GM12878 (cell line): ENCODE data around the gene SPINDOC. TPM values are rescaled to one million over a fixed set of nuclear protein-coding genes. Genes with fewer than 3 reads are reported as not detected.

Source experiments
- ATAC-seq: fragments of 200-7000 bp; cut with Tn5 transposase; 3 replicates; pipeline ENCODE4 v1.9.1; 2020; ENCODE audit warnings: mild to moderate bottlenecking, moderate library complexity
- BruUV-seq: library from RNA; stranded (reverse); fragments of 400-500 nt; replicated peaks from 2 replicates; lab custom pipeline; 2021; lab: Mats Ljungman, UMichigan
- CTCF ChIA-PET: fragments of 300-600 bp; sonication (Branson Sonifier 250); formaldehyde crosslinking; extraction: SDS; loops from one replicate; lab custom pipeline; 2021; ENCODE audit warnings: inconsistent platforms; lab: Yijun Ruan, JAX
- POLR2A ChIA-PET: fragments of 350-600 bp; formaldehyde crosslinking; extraction: SDS; loops from one replicate; lab custom pipeline; 2021; ENCODE audit warnings: inconsistent platforms; lab: Charles Lee
- RAD21 ChIA-PET: fragments of 300-600 bp; sonication (Branson Sonifier 250); formaldehyde crosslinking; loops from one replicate; lab custom pipeline; 2023; ENCODE audit warnings: antibody characterized with exemption; ENCODE audit not compliant: unreplicated experiment; lab: Charles Lee
- SMC1A ChIA-PET: fragments of 300-600 bp; sonication (Branson Sonifier 250); formaldehyde crosslinking; loops from one replicate; lab custom pipeline; 2023; ENCODE audit not compliant: unreplicated experiment, uncharacterized antibody; lab: Charles Lee
- DNase-seq: peaks from one replicate; pipeline ENCODE4 v3.0.0-alpha.2; 2011; ENCODE audit warnings: low read depth, low spot score
- FAIRE-seq: peaks from 3 replicates; lab custom pipeline; 2011; peaks lifted over from hg19 to GRCh38; lab: Jason Lieb, UNC
- H2AFZ ChIP-seq: 2 replicates; pipeline ENCODE4 v1.6.0; 2011; ENCODE audit warnings: low read depth, low read length, control low read depth; ENCODE audit not compliant: control insufficient read depth
- H3K27ac ChIP-seq: 2 replicates; pipeline ENCODE4 v1.5.1; 2011; ENCODE audit warnings: control low read depth; ENCODE audit not compliant: control insufficient read depth, insufficient read depth
- H3K27me3 ChIP-seq, 2 experiments: replicated peaks in 1 of 2; 2 replicates each; pipeline versions ENCODE4 v1.6.0 to v1.6.1; 2011; ENCODE audit warnings: low read length in 1 of 2; ENCODE audit not compliant: control insufficient read depth in 2 of 2, insufficient read depth in 2 of 2
- H3K36me3 ChIP-seq, 2 experiments: 2 replicates each; pipeline ENCODE4 v1.5.1; 2011; ENCODE audit warnings: low read length in 1 of 2; ENCODE audit not compliant: control insufficient read depth in 2 of 2, insufficient read depth in 2 of 2
- H3K4me1 ChIP-seq: 2 replicates; pipeline ENCODE4 v1.6.1; 2011; ENCODE audit warnings: mild to moderate bottlenecking, low read length, moderate library complexity, mixed read lengths; ENCODE audit not compliant: control insufficient read depth, insufficient read depth
- H3K4me2 ChIP-seq: 2 replicates; pipeline ENCODE4 v1.6.0; 2011; ENCODE audit warnings: control low read depth; ENCODE audit not compliant: control insufficient read depth, insufficient read depth
- H3K4me3 ChIP-seq: fragments of 200-600 bp; sonication (generic); 2 replicates; pipeline ENCODE4 v1.5.1; 2016
- H3K79me2 ChIP-seq: 2 replicates; pipeline ENCODE4 v1.6.0; 2011; ENCODE audit warnings: low read length; ENCODE audit not compliant: control insufficient read depth, insufficient read depth
- H3K9ac ChIP-seq: 2 replicates; pipeline ENCODE4 v1.8.0; 2011; ENCODE audit warnings: low read length, control low read depth, mixed read lengths; ENCODE audit not compliant: control insufficient read depth, insufficient read depth
- H3K9me3 ChIP-seq: replicated peaks from 3 replicates; pipeline ENCODE4 v1.5.1; 2011; ENCODE audit warnings: mild to moderate bottlenecking, low read length; ENCODE audit not compliant: control insufficient read depth, insufficient read depth
- H4K20me1 ChIP-seq: 2 replicates; pipeline ENCODE4 v1.6.0; 2011; ENCODE audit not compliant: control insufficient read depth, insufficient read depth
- ESRRA ChIP-seq: IDR thresholded peaks from 2 replicates; pipeline ENCODE4 v1.6.1; 2012; ENCODE audit warnings: mild to moderate bottlenecking, low read length, improper control_type of control experiment
- FOS ChIP-seq: IDR thresholded peaks from 3 replicates; pipeline ENCODE4 v1.6.1; 2011; ENCODE audit warnings: borderline replicate concordance; ENCODE audit not compliant: insufficient read length; ENCODE audit errors: extremely low read depth
- HDAC6 ChIP-seq: fragments of 200-600 bp; sonication (generic); IDR thresholded peaks from one replicate; pipeline ENCODE4 v1.8.0; 2017; ENCODE audit warnings: antibody characterized with exemption; ENCODE audit not compliant: unreplicated experiment
- MYC ChIP-seq: IDR thresholded peaks from 2 replicates; pipeline ENCODE4 v1.6.1; 2011; ENCODE audit warnings: mild to moderate bottlenecking, low read length, moderate library complexity, inconsistent platforms; ENCODE audit not compliant: insufficient read depth, insufficient replicate concordance, insufficient read length, severe bottlenecking
- NRF1 ChIP-seq: conservative IDR thresholded peaks from 2 replicates; pipeline ENCODE4 v1.6.1; 2011; ENCODE audit warnings: mild to moderate bottlenecking, low read depth, low read length, improper control_type of control experiment
- POU2F2 ChIP-seq: IDR thresholded peaks from 3 replicates; pipeline ENCODE4 v1.6.1; 2011; ENCODE audit warnings: low read depth, mild to moderate bottlenecking, low read length, borderline replicate concordance
- STAT1 ChIP-seq: fragments of 450-650 bp; conservative IDR thresholded peaks from 2 replicates; pipeline ENCODE4 v1.6.1; 2014; ENCODE audit warnings: antibody characterized with exemption, mild to moderate bottlenecking
- STAT3 ChIP-seq: IDR thresholded peaks from 2 replicates; pipeline ENCODE4 v1.6.1; 2011; ENCODE audit warnings: low read depth, low read length, improper control_type of control experiment
- ZNF207 ChIP-seq: fragments of 450-650 bp; IDR thresholded peaks from 2 replicates; pipeline ENCODE4 v1.6.1; 2014; ENCODE audit warnings: antibody characterized with exemption, mild to moderate bottlenecking, borderline replicate concordance
- ZZZ3 ChIP-seq: IDR thresholded peaks from 2 replicates; pipeline ENCODE4 v1.6.1; 2011; ENCODE audit warnings: low read depth; ENCODE audit not compliant: control insufficient read depth, insufficient read length
- WGBS: methylation state at CpG from one replicate; pipeline ENCODE4 v1.1.6; 2016; ENCODE audit warnings: low lambda C conversion rate; ENCODE audit not compliant: insufficient replicate concordance, insufficient coverage; ENCODE audit errors: missing lambda C conversion rate; 5-methylcytosine and 5-hydroxymethylcytosine counted together
- in situ Hi-C: fragments of 300-500 bp; cut with MboI; formaldehyde crosslinking; loops from 9 replicates; pipeline ENCODE4 v1.14.3; 2018; ENCODE audit warnings: mixed read lengths
- intact Hi-C: fragments of 100-400 bp; cut with micrococcal nuclease; formaldehyde crosslinking; loops from one replicate; pipeline ENCODE4 v1.14.2; 2022; ENCODE audit not compliant: unreplicated experiment
- polyA plus RNA-seq, 11 experiments: library from polyadenylated mRNA; depleted of rRNA in 4 of 11; unstranded in 6 of 11; stranded (reverse) in 5 of 11; fragments of >200 nt; fragmentation: Nextera tagmentation in 4 of 11; fragmentation: Illumina TruSeq in 1 of 11; extraction: Ambion mirVana in 4 of 11; extraction: Trizol in 1 of 11; gene quantifications; 1 replicate in 1 of 11; 2 replicates in 10 of 11; pipeline versions ENCODE4 v1.2.1 to v1.2.3, GENCODE V29; 2011 to 2016; ENCODE audit warnings: inconsistent platforms in 2 of 11, missing spikeins in 2 of 11, low read depth in 1 of 11
- total RNA-seq, 4 experiments: library from RNA; depleted of rRNA in 3 of 4; stranded (reverse); fragments of >200 nt in 3 of 4; fragmentation: Illumina TruSeq in 1 of 4; extraction: Trizol in 1 of 4; gene quantifications; 2 replicates each; pipeline versions ENCODE4 v1.2.1 to v1.2.3, GENCODE V29; 2013 to 2021
- TF ChIP-seq, protein P1 (sequence below): IDR thresholded peaks from 2 replicates; pipeline ENCODE4 v1.6.1; 2011; ENCODE audit warnings: low read depth, low read length, improper control_type of control experiment, borderline replicate concordance
- TF ChIP-seq, protein P2 (sequence below): fragments of 450-650 bp; IDR thresholded peaks from 2 replicates; pipeline ENCODE4 v1.6.1; 2016; ENCODE audit warnings: mild to moderate bottlenecking

The SPINDOC gene
- total and polyA plus RNA-seq, 10 of the 15 experiments (the other 5 are each of a cell fraction or from before 2014, with no cell fraction given) = 0.88 to 38.2 (median 16.9) TPM

DNA sequence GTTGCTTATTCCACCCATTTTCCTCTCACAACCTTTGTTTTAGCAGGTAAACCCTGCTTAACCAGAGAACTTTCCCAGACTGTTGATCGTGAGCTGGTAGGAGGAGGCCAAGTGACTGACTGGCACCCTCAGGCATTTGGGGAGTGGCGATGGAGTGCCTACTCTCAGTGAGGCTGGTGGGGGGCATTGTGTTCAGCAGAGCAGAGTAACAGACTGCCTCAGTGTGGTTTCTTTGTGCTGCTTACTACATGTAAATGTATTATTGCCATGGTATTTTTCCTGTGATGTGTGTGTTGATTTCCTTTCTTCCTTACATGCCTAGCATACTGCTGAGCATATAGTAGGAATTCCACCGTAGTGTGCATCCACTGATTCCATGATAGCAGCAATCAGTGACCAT, 28.3 kb downstream of the SPINDOC start:
- no peak for ATAC-seq
- no peak for FAIRE-seq

GRCh38 chr11:63843041-63843440, 29.8 kb downstream of the SPINDOC start:
- peaks cover 81% of the 10 kb centered on the region for H3K79me2 ChIP-seq
- H3K27ac ChIP-seq = no peak overlapping the region
- intact Hi-C loops (no loop called here), in situ Hi-C loops (no loop called here)
- H3K4me1 ChIP-seq = peaks cover 12% of the 10 kb centered on the region
- ATAC-seq = no peak
- ChIA-PET SMC1A (interaction anchor here (0.6 to 18.4 kb wide), 6 partner anchors 8 to 104 kb away, joined by 3 to 234 read pairs (median 5); no protein-coding TSS in a partner anchor), POLR2A (interaction anchor here (0.7 to 1.3 kb wide), 2 partner anchors 23 to 30 kb away, joined by 3 to 4 read pairs; no protein-coding TSS in a partner anchor), RAD21 (interaction anchor here (0.9 to 1.8 kb wide), 5 partner anchors 10 to 30 kb away, joined by 4 to 8 read pairs (median 6); no protein-coding TSS in a partner anchor), CTCF (interaction anchor here (0.6 to 4.3 kb wide), 9 partner anchors 8 to 1943 kb away, joined by 3 to 14 read pairs (median 6); no protein-coding TSS in a partner anchor)
- FAIRE-seq = no peak
- no peak for DNase-seq
- H3K9ac ChIP-seq = no peak overlapping the region
- H3K36me3 ChIP-seq = peaks cover 0 to 13% of the 10 kb centered on the region in 2 experiments; a peak in 3 of 4 replicates
- TF ChIP-seq POU2F2 = no peak
- TF ChIP-seq STAT3 = no peak
- no peak for TF ChIP-seq ESRRA
- TF ChIP-seq MYC = no peak
- no peak for TF ChIP-seq NRF1
- no peak for TF ChIP-seq STAT1
- TF ChIP-seq HDAC6 = no peak
- TF ChIP-seq, protein P1, sequence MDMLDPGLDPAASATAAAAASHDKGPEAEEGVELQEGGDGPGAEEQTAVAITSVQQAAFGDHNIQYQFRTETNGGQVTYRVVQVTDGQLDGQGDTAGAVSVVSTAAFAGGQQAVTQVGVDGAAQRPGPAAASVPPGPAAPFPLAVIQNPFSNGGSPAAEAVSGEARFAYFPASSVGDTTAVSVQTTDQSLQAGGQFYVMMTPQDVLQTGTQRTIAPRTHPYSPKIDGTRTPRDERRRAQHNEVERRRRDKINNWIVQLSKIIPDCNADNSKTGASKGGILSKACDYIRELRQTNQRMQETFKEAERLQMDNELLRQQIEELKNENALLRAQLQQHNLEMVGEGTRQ = no peak
- TF ChIP-seq ZNF207 = no peak
- H3K27me3 ChIP-seq = no peaks in the 10 kb centered on the region
- peaks cover 9% of the 10 kb centered on the region for H4K20me1 ChIP-seq
- no peaks in the 10 kb centered on the region for H3K9me3 ChIP-seq
- H3K4me3 ChIP-seq = peak overlapping the region; percentile 42
- BruUV-seq = TSS peak; percentile 20
- 38% methylated on average over 1 of the region's 1 CpG for WGBS
- H3K4me2 ChIP-seq = peak overlapping the region; percentile 64; the same call in 1 of the 2 replicates
- H2AFZ ChIP-seq = no peak overlapping the region

More for the DNA sequence above, 28.3 kb downstream of the SPINDOC start:
- CTCF ChIA-PET = interaction anchor here (0.7 to 8.5 kb wide), 8 partner anchors 14 to 105 kb away, joined by 3 to 271 read pairs (median 8); no protein-coding TSS in a partner anchor
- H2AFZ ChIP-seq = no peak overlapping the region
- POLR2A ChIA-PET = interaction anchor here (0.8 to 1.2 kb wide), 3 partner anchors 9 to 35 kb away, joined by 3 to 5 read pairs (median 4); no protein-coding TSS in a partner anchor
- peak overlapping the region; percentile 88 for H3K9ac ChIP-seq
- intact Hi-C loops = no loop called here
- in situ Hi-C loops = no loop called here
- no peaks in the 10 kb centered on the region for H3K27me3 ChIP-seq
- BruUV-seq = no TSS peak
- H3K4me3 ChIP-seq = peak overlapping the region; percentile 99
- H4K20me1 ChIP-seq = peaks cover 9% of the 10 kb centered on the region
- H3K36me3 ChIP-seq = peaks cover 0 to 13% of the 10 kb centered on the region in 2 experiments; a peak in 3 of 4 replicates
- RAD21 ChIA-PET = interaction anchor here (1.3 to 7.1 kb wide), 3 partner anchors 26 to 102 kb away, joined by 3 to 101 read pairs (median 8); no protein-coding TSS in a partner anchor
- SMC1A ChIA-PET = interaction anchor here (1.1 to 18.4 kb wide), 5 partner anchors 14 to 106 kb away, joined by 3 to 234 read pairs (median 6); no protein-coding TSS in a partner anchor
- H3K9me3 ChIP-seq = no peaks in the 10 kb centered on the region
- 76% methylated on average over 3 of the region's 3 CpGs for WGBS
- peaks cover 72% of the 10 kb centered on the region for H3K79me2 ChIP-seq
- H3K4me1 ChIP-seq = peaks cover 22% of the 10 kb centered on the region
- TF ChIP-seq, protein P2, sequence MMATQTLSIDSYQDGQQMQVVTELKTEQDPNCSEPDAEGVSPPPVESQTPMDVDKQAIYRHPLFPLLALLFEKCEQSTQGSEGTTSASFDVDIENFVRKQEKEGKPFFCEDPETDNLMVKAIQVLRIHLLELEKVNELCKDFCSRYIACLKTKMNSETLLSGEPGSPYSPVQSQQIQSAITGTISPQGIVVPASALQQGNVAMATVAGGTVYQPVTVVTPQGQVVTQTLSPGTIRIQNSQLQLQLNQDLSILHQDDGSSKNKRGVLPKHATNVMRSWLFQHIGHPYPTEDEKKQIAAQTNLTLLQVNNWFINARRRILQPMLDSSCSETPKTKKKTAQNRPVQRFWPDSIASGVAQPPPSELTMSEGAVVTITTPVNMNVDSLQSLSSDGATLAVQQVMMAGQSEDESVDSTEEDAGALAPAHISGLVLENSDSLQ = peak; percentile 39; the same call in 1 of the 2 replicates
- TF ChIP-seq ZZZ3 = no peak
- TF ChIP-seq FOS = no peak
- no peak for DNase-seq
- H3K27ac ChIP-seq = peak overlapping the region; percentile 82; the same call in 1 of the 2 replicates
- H3K4me2 ChIP-seq = peak overlapping the region; percentile 91
